SK-N-SH (cell line): ENCODE data around the gene DCBLD1. TPM values are rescaled to one million over a fixed set of nuclear protein-coding genes. Genes with fewer than 3 reads are reported as not detected.

ENCODE experiments used
- CTCF ChIA-PET: fragments of 300-600, 350-600 bp; formaldehyde crosslinking; extraction: SDS; loops from one replicate; lab custom pipeline; 2021; lab: Yijun Ruan, JAX
- POLR2A ChIA-PET: fragments of 350-600 bp; sonication (Branson Sonifier 250); formaldehyde crosslinking; extraction: SDS; loops from one replicate; lab custom pipeline; 2020; ENCODE audit warnings: antibody characterized with exemption, inconsistent platforms; lab: Yijun Ruan, JAX
- DNase-seq: peaks from one replicate; pipeline ENCODE4 v3.0.0; 2012
- H2AFZ ChIP-seq: fragments of 200-600 bp; sonication (generic); 2 replicates; pipeline ENCODE4 v1.8.1; 2016; ENCODE audit warnings: antibody characterized with exemption, mild to moderate bottlenecking, low read depth
- H3F3A ChIP-seq: fragments of 200-600 bp; sonication (generic); replicated peaks from 2 replicates; pipeline ENCODE3; 2016; ENCODE audit warnings: antibody characterized with exemption, mild to moderate bottlenecking; ENCODE audit not compliant: insufficient read depth
- H3K27ac ChIP-seq, 2 experiments: fragments of 200-500 bp in 1 of 2; fragments of 200-600 bp in 1 of 2; sonication (Bioruptor generic) in 1 of 2; sonication (generic), shearing (Covaris generic) in 1 of 2; 2 replicates each; pipeline versions ENCODE4 v1.5.1 to v1.6.1; 2014 to 2016; ENCODE audit warnings: low read depth in 2 of 2, inconsistent platforms in 1 of 2, low read length in 1 of 2, mild to moderate bottlenecking in 1 of 2, mixed read lengths in 1 of 2
- H3K27me3 ChIP-seq: fragments of 200-600 bp; sonication (generic), shearing (Covaris generic); 2 replicates; pipeline ENCODE4 v1.6.1; 2016; ENCODE audit warnings: mixed run types; ENCODE audit not compliant: insufficient read depth
- H3K36me3 ChIP-seq, 2 experiments: fragments of 200-500 bp in 1 of 2; fragments of 200-600 bp in 1 of 2; sonication (Bioruptor generic) in 1 of 2; sonication (generic) in 1 of 2; replicated peaks in 1 of 2; 2 replicates each; pipeline versions ENCODE3 to v1.5.1; 2014 to 2016; ENCODE audit warnings: low read length in 1 of 2, mild to moderate bottlenecking in 1 of 2; ENCODE audit not compliant: insufficient read depth in 2 of 2, control insufficient read depth in 1 of 2
- H3K4me1 ChIP-seq, 2 experiments: fragments of 200-500 bp in 1 of 2; fragments of 200-600 bp in 1 of 2; sonication (Bioruptor generic) in 1 of 2; sonication (generic), shearing (Covaris generic) in 1 of 2; 2 replicates each; pipeline versions ENCODE4 v1.5.1 to v1.6.1; 2014 to 2016; ENCODE audit warnings: low read depth in 1 of 2, low read length in 1 of 2, mixed run types in 1 of 2; ENCODE audit not compliant: insufficient read depth in 2 of 2, control insufficient read depth in 1 of 2
- H3K4me2 ChIP-seq: fragments of 200-600 bp; sonication (generic), shearing (Covaris generic); 2 replicates; pipeline ENCODE4 v1.6.1; 2017; ENCODE audit warnings: mixed run types
- H3K4me3 ChIP-seq, 2 experiments: fragments of 200-500 bp in 1 of 2; fragments of 200-600 bp in 1 of 2; sonication (Bioruptor generic) in 1 of 2; sonication (generic), shearing (Covaris generic) in 1 of 2; 2 replicates each; pipeline versions ENCODE4 v1.5.1 to v1.8.1; 2014 to 2016; ENCODE audit warnings: low read depth in 2 of 2, inconsistent platforms in 1 of 2, low read length in 1 of 2, mild to moderate bottlenecking in 1 of 2, mixed read lengths in 1 of 2, moderate library complexity in 1 of 2
- H3K79me2 ChIP-seq: fragments of 200-600 bp; sonication (generic); 2 replicates; pipeline ENCODE4 v1.8.1; 2017; ENCODE audit warnings: mild to moderate bottlenecking; ENCODE audit not compliant: insufficient read depth
- H3K9ac ChIP-seq: fragments of 200-600 bp; sonication (generic); 2 replicates; pipeline ENCODE4 v1.6.1; 2017; ENCODE audit warnings: mixed run types
- H3K9me2 ChIP-seq: fragments of 200-600 bp; sonication (generic); 2 replicates; pipeline ENCODE4 v1.6.1; 2017; ENCODE audit warnings: mixed run types
- H3K9me3 ChIP-seq: fragments of 200-600 bp; sonication (generic); 2 replicates; pipeline ENCODE4 v1.6.1; 2017; ENCODE audit warnings: mixed run types, mild to moderate bottlenecking, moderate library complexity
- H4K20me1 ChIP-seq: fragments of 200-600 bp; sonication (generic); 2 replicates; pipeline ENCODE4 v1.6.1; 2017; ENCODE audit warnings: mild to moderate bottlenecking, mixed run types; ENCODE audit not compliant: insufficient read depth
- CTCF ChIP-seq: fragments of 200-600 bp; sonication (generic); IDR thresholded peaks from 2 replicates; pipeline ENCODE4 v1.6.1; 2017; ENCODE audit warnings: antibody characterized with exemption, mild to moderate bottlenecking, moderate library complexity
- FOSL2 ChIP-seq: IDR thresholded peaks from 2 replicates; pipeline ENCODE4 v1.4.0; 2012; ENCODE audit warnings: low read depth, mild to moderate bottlenecking, moderate library complexity, borderline replicate concordance
- GABPA ChIP-seq: IDR thresholded peaks from 2 replicates; pipeline ENCODE4 v1.4.0; 2012; ENCODE audit warnings: low read depth, mild to moderate bottlenecking
- JUND ChIP-seq: IDR thresholded peaks from 2 replicates; pipeline ENCODE4 v1.4.0; 2012
- MEF2A ChIP-seq: IDR thresholded peaks from 2 replicates; pipeline ENCODE4 v1.4.0; 2012; ENCODE audit warnings: low read depth, borderline replicate concordance
- NRF1 ChIP-seq: IDR thresholded peaks from 2 replicates; pipeline ENCODE4 v1.6.1; 2012; ENCODE audit warnings: low read depth, mild to moderate bottlenecking, low read length
- POLR2AphosphoS5 ChIP-seq: IDR thresholded peaks from 2 replicates; pipeline ENCODE4 v1.6.1; 2012; ENCODE audit warnings: low read depth, low read length
- RAD21 ChIP-seq: IDR thresholded peaks from 2 replicates; pipeline ENCODE4 v1.6.1; 2012; ENCODE audit warnings: mild to moderate bottlenecking, low read length
- RFX5 ChIP-seq: IDR thresholded peaks from 2 replicates; pipeline ENCODE4 v1.6.1; 2012; ENCODE audit warnings: mild to moderate bottlenecking, improper control_type of control experiment, low read length
- RXRA ChIP-seq: IDR thresholded peaks from 2 replicates; pipeline ENCODE4 v1.4.0; 2012; ENCODE audit warnings: low read depth, mild to moderate bottlenecking, borderline replicate concordance
- SIN3A ChIP-seq: IDR thresholded peaks from 2 replicates; pipeline ENCODE4 v1.6.1; 2012; ENCODE audit warnings: low read depth, mild to moderate bottlenecking, low read length, moderate library complexity, borderline replicate concordance
- TAF1 ChIP-seq: IDR thresholded peaks from 2 replicates; pipeline ENCODE4 v1.6.1; 2012; ENCODE audit warnings: low read depth, mild to moderate bottlenecking, low read length, moderate library complexity, borderline replicate concordance
- TCF12 ChIP-seq: IDR thresholded peaks from 2 replicates; pipeline ENCODE4 v1.4.0; 2012
- WGBS: methylation state at CpG from one replicate; pipeline ENCODE4 v1.1.6; 2017; ENCODE audit warnings: low lambda C conversion rate; 5-methylcytosine and 5-hydroxymethylcytosine counted together
- polyA plus RNA-seq, 3 experiments: library from polyadenylated mRNA; depleted of rRNA; stranded (reverse); fragments of >200 nt; gene quantifications; 2 replicates each; pipeline ENCODE4 v1.2.3, GENCODE V29; 2012
- TF ChIP-seq, protein P1 (sequence below): IDR thresholded peaks from 2 replicates; pipeline ENCODE4 v1.4.0; 2012; ENCODE audit warnings: low read depth
- TF ChIP-seq, protein P2 (sequence below): fragments of 150-350 bp; IDR thresholded peaks from 2 replicates; pipeline ENCODE4 v1.6.1; 2017; ENCODE audit warnings: antibody characterized with exemption, low read length, low read depth, borderline replicate concordance
- TF ChIP-seq, protein P3 (sequence below): IDR thresholded peaks from 2 replicates; pipeline ENCODE4 v1.6.1; 2012; ENCODE audit warnings: mild to moderate bottlenecking, low read depth, low read length, moderate library complexity

Gene DCBLD1
- polyA plus RNA-seq, 1 of the 3 experiments (the other 2 are of a cell fraction), result 82.2 TPM

DNA sequence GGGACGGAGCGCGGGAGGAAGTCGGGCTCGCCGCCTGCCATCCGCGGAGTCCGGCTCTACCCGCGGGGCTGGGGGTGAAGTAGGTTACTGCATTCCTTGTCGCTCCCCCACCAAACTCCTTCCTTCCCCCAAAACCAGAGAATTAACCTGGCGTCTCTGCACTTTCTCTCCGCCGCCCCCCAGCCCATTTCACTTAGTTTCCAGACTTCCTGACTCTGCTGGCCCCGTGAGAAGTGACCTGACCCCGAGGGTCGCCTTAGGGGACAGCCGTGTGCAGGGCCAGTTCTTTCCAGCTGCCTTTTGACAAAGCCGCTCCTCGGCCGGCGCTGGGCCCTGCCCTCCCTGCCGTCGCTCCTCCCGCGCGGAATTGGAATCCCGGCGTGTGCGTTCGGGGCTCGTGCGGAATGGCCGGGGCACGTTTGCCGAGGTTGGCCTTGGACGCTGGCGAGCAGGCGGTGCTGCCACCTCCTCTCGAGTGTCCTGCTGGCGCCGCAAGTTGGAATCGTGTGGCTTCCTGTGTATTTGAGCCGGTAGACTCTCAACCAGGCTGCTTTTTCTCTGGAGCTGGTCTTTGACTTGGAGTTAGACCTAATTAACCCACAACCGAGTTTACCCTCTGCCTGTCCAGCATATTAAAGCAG, 650 bp downstream of the DCBLD1 start:
- peaks cover 32% of the 10 kb centered on the region for H3F3A ChIP-seq
- WGBS, result under 1% methylated on average over 27 of the region's 46 CpGs
- peak overlapping the region; percentile 88 for H3K4me2 ChIP-seq
- H3K9me2 ChIP-seq, result no peaks in the 10 kb centered on the region
- H4K20me1 ChIP-seq, result no peaks in the 10 kb centered on the region
- H2AFZ ChIP-seq, result 0 out of 2 replicates have a peak overlapping the region, but pooled peaks have one; percentile 6
- peak overlapping the region; percentile 90 for H3K9ac ChIP-seq
- peak overlapping the region; percentile 69 to 85 for H3K4me3 ChIP-seq
- no peaks in the 10 kb centered on the region for H3K9me3 ChIP-seq
- peaks cover 0 to 4% of the 10 kb centered on the region in 2 experiments; a peak in 2 of 4 replicates for H3K4me1 ChIP-seq
- peak overlapping the region; percentile 56 to 75; a peak in 3 of 4 replicates for H3K27ac ChIP-seq
- POLR2A ChIA-PET, result interaction anchor here (0.6 kb wide), 1 partner anchor 41 kb away, joined by 5 read pairs; no protein-coding TSS in a partner anchor
- TF ChIP-seq, protein P1, sequence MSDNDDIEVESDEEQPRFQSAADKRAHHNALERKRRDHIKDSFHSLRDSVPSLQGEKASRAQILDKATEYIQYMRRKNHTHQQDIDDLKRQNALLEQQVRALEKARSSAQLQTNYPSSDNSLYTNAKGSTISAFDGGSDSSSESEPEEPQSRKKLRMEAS, result peak; percentile 74; the same call in 1 of the 2 replicates
- TF ChIP-seq, protein P2, sequence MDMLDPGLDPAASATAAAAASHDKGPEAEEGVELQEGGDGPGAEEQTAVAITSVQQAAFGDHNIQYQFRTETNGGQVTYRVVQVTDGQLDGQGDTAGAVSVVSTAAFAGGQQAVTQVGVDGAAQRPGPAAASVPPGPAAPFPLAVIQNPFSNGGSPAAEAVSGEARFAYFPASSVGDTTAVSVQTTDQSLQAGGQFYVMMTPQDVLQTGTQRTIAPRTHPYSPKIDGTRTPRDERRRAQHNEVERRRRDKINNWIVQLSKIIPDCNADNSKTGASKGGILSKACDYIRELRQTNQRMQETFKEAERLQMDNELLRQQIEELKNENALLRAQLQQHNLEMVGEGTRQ, result no peak
- TF ChIP-seq, protein P3, sequence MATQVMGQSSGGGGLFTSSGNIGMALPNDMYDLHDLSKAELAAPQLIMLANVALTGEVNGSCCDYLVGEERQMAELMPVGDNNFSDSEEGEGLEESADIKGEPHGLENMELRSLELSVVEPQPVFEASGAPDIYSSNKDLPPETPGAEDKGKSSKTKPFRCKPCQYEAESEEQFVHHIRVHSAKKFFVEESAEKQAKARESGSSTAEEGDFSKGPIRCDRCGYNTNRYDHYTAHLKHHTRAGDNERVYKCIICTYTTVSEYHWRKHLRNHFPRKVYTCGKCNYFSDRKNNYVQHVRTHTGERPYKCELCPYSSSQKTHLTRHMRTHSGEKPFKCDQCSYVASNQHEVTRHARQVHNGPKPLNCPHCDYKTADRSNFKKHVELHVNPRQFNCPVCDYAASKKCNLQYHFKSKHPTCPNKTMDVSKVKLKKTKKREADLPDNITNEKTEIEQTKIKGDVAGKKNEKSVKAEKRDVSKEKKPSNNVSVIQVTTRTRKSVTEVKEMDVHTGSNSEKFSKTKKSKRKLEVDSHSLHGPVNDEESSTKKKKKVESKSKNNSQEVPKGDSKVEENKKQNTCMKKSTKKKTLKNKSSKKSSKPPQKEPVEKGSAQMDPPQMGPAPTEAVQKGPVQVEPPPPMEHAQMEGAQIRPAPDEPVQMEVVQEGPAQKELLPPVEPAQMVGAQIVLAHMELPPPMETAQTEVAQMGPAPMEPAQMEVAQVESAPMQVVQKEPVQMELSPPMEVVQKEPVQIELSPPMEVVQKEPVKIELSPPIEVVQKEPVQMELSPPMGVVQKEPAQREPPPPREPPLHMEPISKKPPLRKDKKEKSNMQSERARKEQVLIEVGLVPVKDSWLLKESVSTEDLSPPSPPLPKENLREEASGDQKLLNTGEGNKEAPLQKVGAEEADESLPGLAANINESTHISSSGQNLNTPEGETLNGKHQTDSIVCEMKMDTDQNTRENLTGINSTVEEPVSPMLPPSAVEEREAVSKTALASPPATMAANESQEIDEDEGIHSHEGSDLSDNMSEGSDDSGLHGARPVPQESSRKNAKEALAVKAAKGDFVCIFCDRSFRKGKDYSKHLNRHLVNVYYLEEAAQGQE, result 0 out of 2 replicates have a peak, but pooled peaks have one; percentile 9
- TF ChIP-seq NRF1, result no peak
- TF ChIP-seq TAF1, result peak; percentile 5; the same call in 1 of the 2 replicates
- TF ChIP-seq SIN3A, result peak; percentile 73; the same call in 1 of the 2 replicates
- TF ChIP-seq RFX5, result no peak
- TF ChIP-seq POLR2AphosphoS5, result peak; percentile 33; the same call in 1 of the 2 replicates
- no peak for TF ChIP-seq JUND
- TF ChIP-seq RAD21, result no peak
- TF ChIP-seq TCF12, result no peak
- no peak for TF ChIP-seq GABPA
- TF ChIP-seq MEF2A, result no peak
- no peak for TF ChIP-seq FOSL2
- TF ChIP-seq RXRA, result 0 out of 2 replicates have a peak, but pooled peaks have one; percentile 11
- TF ChIP-seq CTCF, result no peak
- H3K27me3 ChIP-seq, result no peaks in the 10 kb centered on the region
- peak; percentile 54 for DNase-seq
- H3K79me2 ChIP-seq, result peaks cover 52% of the 10 kb centered on the region
- CTCF ChIA-PET, result interaction anchor here (1.0 kb wide), 1 partner anchor 33 kb away, joined by 5 read pairs; no protein-coding TSS in a partner anchor
- peaks cover 0 to 36% of the 10 kb centered on the region in 2 experiments for H3K36me3 ChIP-seq
